NCI-H146 (cell line): ENCODE results near the gene FAS.

Experiments
- DNase-seq: peaks from one replicate; lab custom pipeline; 2025; lab: John Stamatoyannopoulos, UW

The FAS gene

GRCh38 chr10:88990384-88991160 lies at the start of gene FAS:
Gene FAS, plus strand, starts transcription at chr10:88990798. Its CDS starts 79 bp downstream, at chr10:88990877.
- peak; percentile 55 for DNase-seq

GRCh38 chr10:88941026-88941425 lies 49.6 kb upstream of the FAS start:
- no peak for DNase-seq

- no peak for DNase-seq
Measured at GRCh38 chr10:88943778-88944177, 46.8 kb upstream of the FAS start.

GRCh38 chr10:88944813-88945212 lies 45.8 kb upstream of the FAS start:
- no peak for DNase-seq

- no peak for DNase-seq
Measured at GRCh38 chr10:88946200-88946599, 44.4 kb upstream of the FAS start.

GRCh38 chr10:88946965-88947590 lies 43.5 kb upstream of the FAS start:
- no peak for DNase-seq

- no peak for DNase-seq
Measured at GRCh38 chr10:88949051-88949450, 41.5 kb upstream of the FAS start.

- no peak for DNase-seq
Measured at GRCh38 chr10:88949912-88950837, 40.4 kb upstream of the FAS start.

GRCh38 chr10:88952647-88953111 lies 37.9 kb upstream of the FAS start, which contains the start of gene ACTA2:
Gene ACTA2, minus strand, starts transcription at chr10:88952773. Its CDS starts 3,843 bp downstream, at chr10:88948930.
- DNase-seq, result no peak

GRCh38 chr10:88953662-88954061 lies 36.9 kb upstream of the FAS start:
- DNase-seq, result no peak

- no peak for DNase-seq
Measured at GRCh38 chr10:88954458-88955083, 36.0 kb upstream of the FAS start.

GRCh38 chr10:88957381-88957780 lies 33.2 kb upstream of the FAS start:
- DNase-seq, result no peak

- DNase-seq, result no peak
Measured at GRCh38 chr10:88958721-88959120, 31.9 kb upstream of the FAS start.

GRCh38 chr10:88960802-88961201 lies 29.8 kb upstream of the FAS start:
- DNase-seq, result no peak

- DNase-seq, result no peak
Measured at GRCh38 chr10:88961266-88961665, 29.3 kb upstream of the FAS start.

GRCh38 chr10:88962336-88962735 lies 28.3 kb upstream of the FAS start:
- DNase-seq, result no peak

GRCh38 chr10:88963318-88963717 lies 27.3 kb upstream of the FAS start:
- no peak for DNase-seq

GRCh38 chr10:88964360-88964759 lies 26.2 kb upstream of the FAS start:
- no peak for DNase-seq

- DNase-seq, result no peak
Measured at GRCh38 chr10:88964869-88965415, 25.7 kb upstream of the FAS start.

- no peak for DNase-seq
Measured at GRCh38 chr10:88966797-88967196, 23.8 kb upstream of the FAS start.

- DNase-seq, result no peak
Measured at GRCh38 chr10:88968391-88968790, 22.2 kb upstream of the FAS start.
